ENCODE data around the gene STX10. TPM values are rescaled to one million over a fixed set of nuclear protein-coding genes. Genes with fewer than 3 reads are reported as not detected.

Gene STX10, protein sequence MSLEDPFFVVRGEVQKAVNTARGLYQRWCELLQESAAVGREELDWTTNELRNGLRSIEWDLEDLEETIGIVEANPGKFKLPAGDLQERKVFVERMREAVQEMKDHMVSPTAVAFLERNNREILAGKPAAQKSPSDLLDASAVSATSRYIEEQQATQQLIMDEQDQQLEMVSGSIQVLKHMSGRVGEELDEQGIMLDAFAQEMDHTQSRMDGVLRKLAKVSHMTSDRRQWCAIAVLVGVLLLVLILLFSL
- total RNA-seq (2022; extraction: Qiagen RNA extraction; ENCODE audit: low read depth) = 42.8 to 53.3 TPM (median 52.1 TPM) in 5 replicates

DNA sequence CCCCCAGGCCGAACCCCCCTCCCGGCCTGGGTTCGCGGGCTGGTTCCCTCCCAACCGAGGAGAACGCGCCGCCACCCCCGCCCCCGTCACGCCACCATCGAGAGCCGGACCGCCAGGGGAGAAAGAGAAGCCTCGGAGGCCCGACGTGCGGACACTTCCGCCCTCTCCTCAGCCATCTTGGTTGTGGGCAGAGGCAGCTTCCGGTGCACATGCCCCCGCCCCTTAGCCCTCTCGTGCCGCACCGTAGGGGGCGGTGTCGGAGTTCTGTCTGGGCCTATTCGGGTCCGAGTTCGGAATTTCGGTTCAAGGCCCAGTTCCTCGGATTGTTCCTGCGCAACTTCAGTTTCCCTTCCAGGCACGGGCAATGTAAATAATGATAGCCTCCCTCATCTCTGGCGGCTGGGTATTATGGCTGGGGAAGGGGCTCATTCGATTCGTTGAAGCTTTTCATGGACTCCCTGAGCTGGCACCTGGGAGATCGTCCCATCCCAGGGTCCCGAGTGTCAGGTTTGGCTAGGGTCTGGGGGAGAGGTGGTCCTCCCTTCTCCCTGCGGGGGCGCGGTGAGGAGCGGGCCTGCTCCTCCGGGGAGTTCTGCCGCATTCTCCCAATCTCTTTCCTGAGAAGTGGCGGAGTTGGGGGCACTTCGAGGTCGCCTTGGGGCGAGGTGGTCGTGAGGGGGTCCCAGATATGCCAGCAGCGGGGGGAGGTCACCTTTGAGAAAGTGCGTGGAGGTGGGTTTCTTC, at the start of gene STX10, which contains the start of gene IER2:
STX10 (minus strand) TSS at position 189 of the 744 bp plus-strand sequence. CDS start 202 bp downstream, outside the sequence.
IER2 (plus strand) TSS at position 225 of the 744 bp plus-strand sequence. CDS start 2,776 bp downstream, outside the sequence.

DNA sequence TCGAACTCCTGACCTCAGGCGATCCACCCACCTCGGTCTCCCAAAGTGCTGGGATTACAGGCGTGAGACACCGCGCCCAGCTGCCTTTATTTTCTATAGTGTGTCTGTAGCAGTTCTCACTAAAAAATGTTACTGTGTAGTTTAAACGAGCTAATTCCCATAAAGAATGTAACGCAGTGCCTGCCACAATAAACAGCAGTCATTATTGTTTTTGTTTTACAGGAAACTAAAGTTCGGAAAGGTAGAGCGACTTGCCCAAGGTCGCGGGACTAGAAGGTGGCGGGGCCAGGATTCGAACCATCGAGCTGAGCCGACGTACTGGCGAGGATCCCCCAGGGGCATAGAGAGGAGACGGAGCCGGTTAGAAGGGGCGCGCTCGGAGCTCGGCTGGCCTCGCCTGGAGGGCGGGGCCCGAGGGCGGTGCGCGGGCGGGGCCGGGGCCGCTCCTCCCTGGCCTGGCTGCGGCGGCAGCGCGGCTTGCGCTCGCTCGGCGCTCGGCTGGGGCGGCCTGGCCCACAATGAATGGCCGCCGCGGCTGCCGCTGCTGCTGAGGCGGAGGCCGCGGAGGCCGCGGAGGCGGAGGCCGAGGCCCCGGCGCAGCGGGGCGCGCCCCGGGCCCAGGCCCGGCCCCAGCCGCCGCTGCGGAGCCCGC, 32.3 kb downstream of the STX10 start, which contains the start of gene NACC1:
NACC1 (plus strand) TSS at position 493 of the 652 bp plus-strand sequence. CDS start 16,944 bp downstream, outside the sequence.

DNA sequence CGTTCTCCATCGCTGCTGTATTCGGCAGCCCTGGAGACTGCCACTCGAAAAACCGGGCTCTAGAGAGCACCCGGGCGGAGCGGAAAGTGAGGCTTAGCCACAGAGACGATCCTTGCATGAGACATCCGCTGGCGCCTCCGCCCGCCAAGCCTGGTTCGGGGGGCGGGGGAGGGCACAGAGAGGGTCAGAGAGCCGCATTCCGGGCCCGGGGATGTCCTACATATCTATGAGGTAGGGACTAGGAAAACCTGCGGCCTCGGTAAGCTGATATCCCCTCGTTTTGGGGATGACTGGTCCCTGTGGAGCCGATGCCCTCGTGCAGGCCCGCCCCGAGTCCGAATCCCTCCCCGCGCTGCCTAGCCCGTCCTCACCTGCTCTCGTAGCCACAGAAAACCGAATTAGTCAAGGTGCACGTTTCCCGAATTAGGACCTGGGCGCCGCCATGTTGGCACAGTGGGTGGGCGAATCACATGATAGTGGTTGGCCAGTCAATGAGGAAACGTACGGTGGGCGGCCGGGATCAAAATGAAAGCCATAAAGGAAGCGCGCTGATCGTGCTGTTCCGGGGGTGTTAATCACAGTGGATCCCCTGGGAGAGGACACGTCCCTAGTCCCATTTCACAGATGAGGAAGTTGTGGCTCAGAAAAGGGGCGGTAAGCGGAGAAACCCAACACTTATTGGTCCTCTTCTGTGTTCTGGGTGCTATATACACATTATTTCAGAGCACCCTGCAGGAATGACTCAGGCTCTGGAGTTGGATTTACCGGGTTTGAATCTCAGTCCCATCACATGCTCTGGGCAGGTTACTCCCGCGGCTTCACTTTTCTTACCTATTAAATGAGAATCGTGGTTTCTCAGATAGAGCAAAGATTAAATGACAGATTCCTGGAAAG, 33.6 kb downstream of the STX10 start, which contains the start of gene TRMT1:
TRMT1 (minus strand) TSS at position 459 of the 894 bp plus-strand sequence; CDS start at position 118, 341 bp downstream.

DNA sequence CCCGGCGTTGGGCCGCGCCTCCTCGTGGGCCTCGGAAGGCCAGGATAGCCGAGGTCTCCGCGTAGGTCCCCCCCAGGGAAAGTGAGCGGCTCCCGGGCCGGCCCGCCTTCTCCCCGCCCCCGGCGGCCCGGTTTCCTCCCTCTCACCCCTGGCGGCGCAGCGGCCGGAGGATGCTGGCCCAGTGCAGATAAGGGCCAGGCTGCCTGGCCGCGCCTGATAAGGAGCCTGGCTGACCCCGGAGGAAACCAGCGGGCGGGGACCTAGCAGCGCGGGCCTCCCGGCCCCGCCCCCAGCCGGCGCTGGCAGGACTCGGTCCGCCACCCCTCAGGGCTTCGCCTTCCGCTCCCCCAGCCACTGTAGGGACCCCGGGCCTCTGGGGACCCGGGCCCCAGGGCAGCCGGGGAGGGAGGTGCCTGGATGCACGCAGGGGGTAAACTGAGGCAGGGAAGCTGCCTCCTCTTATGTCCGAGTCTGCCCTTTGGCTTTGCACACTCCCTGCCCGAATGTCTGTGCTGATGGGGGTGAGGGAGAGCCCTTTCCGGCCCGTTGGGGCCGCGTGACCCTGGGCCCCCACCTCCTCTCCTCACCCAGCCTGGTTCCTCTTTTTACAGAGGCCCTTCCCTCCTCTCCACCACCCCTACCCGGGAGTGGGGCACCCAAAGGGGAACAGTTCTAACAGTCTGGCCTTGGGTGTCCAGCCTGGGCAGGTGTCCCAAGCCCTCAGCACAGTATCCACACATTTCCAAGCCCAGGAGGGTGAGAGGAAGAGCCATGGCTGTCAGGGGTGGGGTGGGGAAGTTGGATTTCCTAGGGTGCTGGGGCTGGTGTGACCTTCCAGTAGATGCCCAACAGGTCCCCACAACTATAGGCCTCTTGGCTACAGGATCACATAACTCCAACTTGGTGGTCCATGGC, 47.3 kb downstream of the STX10 start, which contains the start of gene LYL1:
LYL1 (minus strand) TSS at position 193 of the 915 bp plus-strand sequence. CDS start 1,687 bp downstream, outside the sequence.

Other genes with a start within 250 kb of the STX10 start
- 0.31 to 0.72 TPM (median 0.46 TPM) in 5 replicates for gene SYCE2, start 231.1 kb downstream of the STX10 start, total RNA-seq (2022; extraction: Qiagen RNA extraction; ENCODE audit: low read depth)
- 66.1 to 75.6 TPM (median 72.9 TPM) in 5 replicates for gene FARSA, start 216.7 kb downstream of the STX10 start, total RNA-seq (2022; extraction: Qiagen RNA extraction; ENCODE audit: low read depth)
- gene CALR, start 211.8 kb downstream of the STX10 start, total RNA-seq (2022; extraction: Qiagen RNA extraction; ENCODE audit: low read depth) = 499 to 569 TPM (median 524 TPM) in 5 replicates
- gene RAD23A, start 204.5 kb downstream of the STX10 start, total RNA-seq (2022; extraction: Qiagen RNA extraction; ENCODE audit: low read depth) = 67.4 to 79.0 TPM (median 77.0 TPM) in 5 replicates
- gene GADD45GIP1, start 193.2 kb downstream of the STX10 start, total RNA-seq (2022; extraction: Qiagen RNA extraction; ENCODE audit: low read depth) = 37.2 to 58.7 TPM (median 53.1 TPM) in 5 replicates
- gene DAND5, start 180.8 kb downstream of the STX10 start, total RNA-seq (2022; extraction: Qiagen RNA extraction; ENCODE audit: low read depth) = 0.07 to 0.32 TPM (median 0.10 TPM) in 4 of 5 replicates, not detected in the other
- gene NFIX, start 154.9 kb downstream of the STX10 start, total RNA-seq (2022; extraction: Qiagen RNA extraction; ENCODE audit: low read depth) = 2.9 to 4.4 TPM (median 3.8 TPM) in 5 replicates
- 0.64 to 0.94 TPM (median 0.75 TPM) in 5 replicates for gene LYL1, start 47.5 kb downstream of the STX10 start, total RNA-seq (2022; extraction: Qiagen RNA extraction; ENCODE audit: low read depth)
- 36.8 to 41.2 TPM (median 37.5 TPM) in 5 replicates for gene TRMT1, start 33.6 kb downstream of the STX10 start, total RNA-seq (2022; extraction: Qiagen RNA extraction; ENCODE audit: low read depth)
- 30.5 to 43.4 TPM (median 36.1 TPM) in 5 replicates for gene NACC1, start 32.1 kb downstream of the STX10 start, total RNA-seq (2022; extraction: Qiagen RNA extraction; ENCODE audit: low read depth)
- 36.3 to 53.3 TPM (median 48.7 TPM) in 5 replicates for gene IER2, start within 50 bp of the STX10 start, total RNA-seq (2022; extraction: Qiagen RNA extraction; ENCODE audit: low read depth)

All from A549 treated with GW870086 at 1 μM for 4 hours (cell line).